Mesothelial cell of epicardium (in vitro differentiated cells): Measurements from ENCODE around the gene NPAS2. TPM values are rescaled to one million over a fixed set of nuclear protein-coding genes. Genes with fewer than 3 reads are reported as not detected.

Experiments used
- DNase-seq, 2 experiments: peaks; one replicate each; pipeline ENCODE4 v3.0.0; 2021; ENCODE audit warnings: low spot score in 2 of 2; ENCODE audit not compliant: unreplicated experiment in 2 of 2
- H3K27ac Mint-ChIP-seq: 2 replicates; pipeline ENCODE4 v1.8.0; 2021; ENCODE audit warnings: mixed read lengths
- H3K27me3 Mint-ChIP-seq: 2 replicates; pipeline ENCODE4 v1.8.0; 2021; ENCODE audit warnings: low read depth, mixed read lengths
- H3K36me3 Mint-ChIP-seq: 2 replicates; pipeline ENCODE4 v1.8.0; 2021; ENCODE audit warnings: mixed read lengths
- H3K4me1 Mint-ChIP-seq: 2 replicates; pipeline ENCODE4 v1.8.0; 2021; ENCODE audit warnings: mixed read lengths
- H3K4me3 Mint-ChIP-seq: 2 replicates; pipeline ENCODE4 v1.8.0; 2021; ENCODE audit warnings: mild to moderate bottlenecking, moderate library complexity, mixed read lengths
- H3K9me3 Mint-ChIP-seq: 2 replicates; pipeline ENCODE4 v1.8.0; 2021; ENCODE audit warnings: mixed read lengths
- CTCF ChIP-seq: fragments of 200-600 bp; sonication (generic); IDR thresholded peaks from one replicate; pipeline ENCODE4 v1.5.0; 2021; ENCODE audit warnings: antibody characterized with exemption; ENCODE audit not compliant: unreplicated experiment
- total RNA-seq: library from RNA; stranded (reverse); gene quantifications from 3 replicates; pipeline ENCODE4 v1.2.1, GENCODE V29; 2021

Gene NPAS2
- total RNA-seq, 1 donor from 2014 or later = 5.4 TPM

- Mint-ChIP-seq H3K36me3 (no peaks in the 10 kb centered on the region), H3K9me3 (no peaks in the 10 kb centered on the region), H3K4me1 (peaks cover 2% of the 10 kb centered on the region), H3K27ac (no peak overlapping the region), H3K4me3 (no peak overlapping the region), H3K27me3 (peaks cover 2% of the 10 kb centered on the region)
- TF ChIP-seq CTCF = no peak
- no peak for DNase-seq
These were observed 162.5 kb downstream of the NPAS2 start for GRCh38 chr2:100982431-100982861.

GRCh38 chr2:100983201-100983600, 163.3 kb downstream of the NPAS2 start:
- no peaks in the 10 kb centered on the region for H3K9me3 Mint-ChIP-seq
- H3K4me3 Mint-ChIP-seq = no peak overlapping the region
- no peak overlapping the region for H3K27ac Mint-ChIP-seq
- no peak for TF ChIP-seq CTCF
- no peak for DNase-seq
- H3K36me3 Mint-ChIP-seq = no peaks in the 10 kb centered on the region
- H3K4me1 Mint-ChIP-seq = peaks cover 2% of the 10 kb centered on the region
- peaks cover 2% of the 10 kb centered on the region for H3K27me3 Mint-ChIP-seq

GRCh38 chr2:100983684-100984310, 163.9 kb downstream of the NPAS2 start:
- no peaks in the 10 kb centered on the region for H3K9me3 Mint-ChIP-seq
- no peak overlapping the region for H3K4me3 Mint-ChIP-seq
- H3K4me1 Mint-ChIP-seq = peaks cover 2% of the 10 kb centered on the region
- H3K27ac Mint-ChIP-seq = peak overlapping the region; percentile 35
- DNase-seq = no peak
- no peaks in the 10 kb centered on the region for H3K36me3 Mint-ChIP-seq
- no peak for TF ChIP-seq CTCF
- H3K27me3 Mint-ChIP-seq = peaks cover 2% of the 10 kb centered on the region

- H3K4me1 Mint-ChIP-seq = peaks cover 2% of the 10 kb centered on the region
- no peaks in the 10 kb centered on the region for H3K36me3 Mint-ChIP-seq
- peak; percentile 58 to 80 for DNase-seq
- no peak overlapping the region for H3K4me3 Mint-ChIP-seq
- peaks cover 2% of the 10 kb centered on the region for H3K27me3 Mint-ChIP-seq
- H3K9me3 Mint-ChIP-seq = no peaks in the 10 kb centered on the region
- H3K27ac Mint-ChIP-seq = no peak overlapping the region
- peak; percentile 86 for TF ChIP-seq CTCF
These were observed 165.0 kb downstream of the NPAS2 start for GRCh38 chr2:100984892-100985307.

- Mint-ChIP-seq H3K4me3 (no peak overlapping the region), H3K9me3 (no peaks in the 10 kb centered on the region), H3K27me3 (peaks cover 2% of the 10 kb centered on the region), H3K27ac (no peak overlapping the region), H3K36me3 (no peaks in the 10 kb centered on the region), H3K4me1 (peaks cover 2% of the 10 kb centered on the region)
- no peak for TF ChIP-seq CTCF
- DNase-seq = no peak
These were observed 166.2 kb downstream of the NPAS2 start for GRCh38 chr2:100986157-100986556.
